ENCODE measurements around the gene TNS2. TPM values are rescaled to one million over a fixed set of nuclear protein-coding genes. Genes with fewer than 3 reads are reported as not detected.

The TNS2 gene
- total and polyA plus RNA-seq, 4 donors, result 56.7 to 182 (median 105) TPM

GRCh38 chr12:53050426-53051057 lies 677 bp downstream of the TNS2 start:
- H3K27ac ChIP-seq (ENCODE audit: low read depth in 1 of 2, low read length in 1 of 2), result peak overlapping the region; percentile 89 to 96
- no peaks in the 10 kb centered on the region for H3K27me3 ChIP-seq (ENCODE audit: control insufficient read depth in 3 of 3, insufficient read depth in 3 of 3, low read length in 2 of 3)
- peak overlapping the region; percentile 28 to 69 for H3K9ac ChIP-seq (ENCODE audit: insufficient read depth in 1 of 2, low read length in 2 of 2)
- ATAC-seq (ENCODE audit: insufficient read depth, low FRiP score) (no peak), DNase-seq (no peak)
- H3K4me1 ChIP-seq (ENCODE audit: control insufficient read depth in 5 of 5, insufficient read depth in 5 of 5, low read length in 5 of 5), result peaks cover 12 to 72% (median 31%) of the 10 kb centered on the region in 5 donors
- H3K36me3 ChIP-seq (ENCODE audit: control insufficient read depth in 4 of 4, insufficient read depth in 4 of 4, low read length in 4 of 4), result peaks cover 0 to 16% (median 6%) of the 10 kb centered on the region in 4 donors
- peak overlapping the region; percentile 73 for H3K4me3 ChIP-seq
- H3K9me3 ChIP-seq (ENCODE audit: control insufficient read depth in 4 of 4, insufficient read depth in 3 of 4, low read length in 3 of 4), result no peaks in the 10 kb centered on the region
- TF ChIP-seq, protein P1, sequence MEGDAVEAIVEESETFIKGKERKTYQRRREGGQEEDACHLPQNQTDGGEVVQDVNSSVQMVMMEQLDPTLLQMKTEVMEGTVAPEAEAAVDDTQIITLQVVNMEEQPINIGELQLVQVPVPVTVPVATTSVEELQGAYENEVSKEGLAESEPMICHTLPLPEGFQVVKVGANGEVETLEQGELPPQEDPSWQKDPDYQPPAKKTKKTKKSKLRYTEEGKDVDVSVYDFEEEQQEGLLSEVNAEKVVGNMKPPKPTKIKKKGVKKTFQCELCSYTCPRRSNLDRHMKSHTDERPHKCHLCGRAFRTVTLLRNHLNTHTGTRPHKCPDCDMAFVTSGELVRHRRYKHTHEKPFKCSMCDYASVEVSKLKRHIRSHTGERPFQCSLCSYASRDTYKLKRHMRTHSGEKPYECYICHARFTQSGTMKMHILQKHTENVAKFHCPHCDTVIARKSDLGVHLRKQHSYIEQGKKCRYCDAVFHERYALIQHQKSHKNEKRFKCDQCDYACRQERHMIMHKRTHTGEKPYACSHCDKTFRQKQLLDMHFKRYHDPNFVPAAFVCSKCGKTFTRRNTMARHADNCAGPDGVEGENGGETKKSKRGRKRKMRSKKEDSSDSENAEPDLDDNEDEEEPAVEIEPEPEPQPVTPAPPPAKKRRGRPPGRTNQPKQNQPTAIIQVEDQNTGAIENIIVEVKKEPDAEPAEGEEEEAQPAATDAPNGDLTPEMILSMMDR (IDR thresholded peaks at IDR 0.05; ENCODE audit: control extremely low read depth, extremely low read depth), result no peak
- 54 to 78% methylated on average over 2 of the region's 2 CpGs for WGBS, 2 donors

DNA sequence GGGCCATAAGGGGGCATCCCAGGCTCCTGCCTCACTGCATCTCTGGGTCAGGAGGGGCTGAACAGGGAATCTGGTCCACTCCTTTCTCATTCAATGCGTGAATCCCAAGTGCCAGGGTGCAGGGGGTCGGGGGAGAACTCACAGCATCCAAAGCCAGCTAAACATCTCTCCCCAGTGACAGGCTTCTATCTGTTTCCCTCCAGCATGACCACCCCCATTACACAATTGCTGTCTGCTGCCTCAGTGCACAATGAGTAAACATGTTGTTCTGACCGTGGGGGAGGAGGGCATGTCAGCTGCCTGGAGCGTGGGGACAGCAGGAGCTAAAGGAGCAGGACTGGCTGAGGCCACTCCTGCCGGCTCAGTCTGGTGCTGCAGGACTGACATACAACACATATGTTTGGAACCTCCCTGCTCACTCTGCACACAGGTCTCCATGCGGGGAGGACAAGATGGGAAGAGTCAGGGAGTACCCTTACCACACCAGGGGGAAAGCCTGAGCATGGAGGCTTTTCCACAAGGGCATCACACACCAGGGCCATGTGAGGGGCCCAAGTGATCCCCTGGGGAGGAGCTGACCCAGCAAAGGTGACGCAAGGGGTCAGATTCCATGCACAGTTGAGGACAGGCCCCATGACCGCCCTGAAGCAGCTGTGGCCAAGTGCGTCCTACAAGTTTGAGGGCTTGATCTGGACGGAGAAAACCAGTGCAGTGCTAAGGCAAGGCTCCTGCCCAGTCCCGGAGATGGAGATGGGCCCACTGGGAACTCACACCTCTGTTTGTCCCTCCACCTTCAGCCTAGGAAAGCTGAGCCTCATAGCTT lies 1.4 kb downstream of the TNS2 start:
- WGBS, 2 donors, result 25 to 54% methylated on average over 11 of the region's 11 CpGs
- Histone ChIP-seq H3K27me3 (ENCODE audit: control insufficient read depth in 3 of 3, insufficient read depth in 3 of 3, low read length in 2 of 3) (no peaks in the 10 kb centered on the region), H3K4me3 (peak overlapping the region; percentile 73), H3K36me3 (ENCODE audit: control insufficient read depth in 4 of 4, insufficient read depth in 4 of 4, low read length in 4 of 4) (peaks cover 0 to 20% (median 11%) of the 10 kb centered on the region in 4 donors), H3K27ac (ENCODE audit: low read depth in 1 of 2, low read length in 1 of 2) (peak overlapping the region; percentile 89 to 96), H3K9me3 (ENCODE audit: control insufficient read depth in 4 of 4, insufficient read depth in 3 of 4, low read length in 3 of 4) (no peaks in the 10 kb centered on the region), H3K9ac (ENCODE audit: insufficient read depth in 1 of 2, low read length in 2 of 2) (peak overlapping the region in 1 of 2 donors; percentile 69), H3K4me1 (ENCODE audit: control insufficient read depth in 5 of 5, insufficient read depth in 5 of 5, low read length in 5 of 5) (peaks cover 9 to 66% (median 26%) of the 10 kb centered on the region in 5 donors)
- ATAC-seq (ENCODE audit: insufficient read depth, low FRiP score), result no peak
- TF ChIP-seq, protein P1 (IDR thresholded peaks at IDR 0.05; ENCODE audit: control extremely low read depth, extremely low read depth), result no peak
- DNase-seq, result peak; percentile 61 to 86 (median 76)

- no peak for ATAC-seq (ENCODE audit: insufficient read depth, low FRiP score)
- no peaks in the 10 kb centered on the region for H3K27me3 ChIP-seq (ENCODE audit: control insufficient read depth in 3 of 3, insufficient read depth in 3 of 3, low read length in 2 of 3)
- H3K9me3 ChIP-seq (ENCODE audit: control insufficient read depth in 4 of 4, insufficient read depth in 3 of 4, low read length in 3 of 4), result no peaks in the 10 kb centered on the region
- H3K4me3 ChIP-seq, result peak overlapping the region; percentile 73
- peaks cover 9 to 66% (median 26%) of the 10 kb centered on the region in 5 donors for H3K4me1 ChIP-seq (ENCODE audit: control insufficient read depth in 5 of 5, insufficient read depth in 5 of 5, low read length in 5 of 5)
- peak overlapping the region; percentile 89 to 96 for H3K27ac ChIP-seq (ENCODE audit: low read depth in 1 of 2, low read length in 1 of 2)
- 40 to 74% methylated on average over 7 of the region's 7 CpGs for WGBS, 2 donors
- H3K36me3 ChIP-seq (ENCODE audit: control insufficient read depth in 4 of 4, insufficient read depth in 4 of 4, low read length in 4 of 4), result peaks cover 0 to 21% (median 15%) of the 10 kb centered on the region in 4 donors
- TF ChIP-seq, protein P1 (IDR thresholded peaks at IDR 0.05; ENCODE audit: control extremely low read depth, extremely low read depth), result no peak
- DNase-seq, result peak in 1 of 3 donors; percentile 11
- no peak overlapping the region for H3K9ac ChIP-seq (ENCODE audit: insufficient read depth in 1 of 2, low read length in 2 of 2)
These were observed 2.1 kb downstream of the TNS2 start for GRCh38 chr12:53051881-53052412.
